ENCODE data around the gene NSL1. TPM values are rescaled to one million over a fixed set of nuclear protein-coding genes. Genes with fewer than 3 reads are reported as not detected.
"Not testable (repeated sequence)": the region's sequence is repeated elsewhere in the genome, so short reads cannot be mapped to it uniquely, and the experiment has no call there.

NSL1 gene
- polyA plus RNA-seq, 4 donors = 46.4 to 49.8 (median 47.8) TPM

DNA sequence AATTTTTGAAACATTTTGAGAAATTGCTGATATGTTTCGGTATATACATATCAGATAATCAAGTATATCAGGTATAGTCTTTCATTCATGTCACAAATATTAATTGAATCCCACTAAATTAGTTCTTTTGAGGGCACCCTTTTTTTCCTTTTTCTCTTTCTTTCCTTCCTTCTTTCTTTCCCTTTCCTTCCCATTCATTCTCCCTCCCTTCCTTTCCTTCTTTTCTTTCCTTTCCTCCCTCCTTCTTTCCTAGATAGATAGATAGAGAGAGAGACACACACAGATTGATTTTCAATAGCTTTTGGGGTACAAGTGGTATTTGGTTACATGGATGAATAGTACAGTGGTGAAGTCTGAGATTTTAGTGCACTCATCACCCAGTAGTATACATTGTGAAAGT is 5.7 kb downstream of the NSL1 start:
- no peak for DNase-seq (ENCODE audit: low read depth in 4 of 4, low spot score in 3 of 4)

DNA sequence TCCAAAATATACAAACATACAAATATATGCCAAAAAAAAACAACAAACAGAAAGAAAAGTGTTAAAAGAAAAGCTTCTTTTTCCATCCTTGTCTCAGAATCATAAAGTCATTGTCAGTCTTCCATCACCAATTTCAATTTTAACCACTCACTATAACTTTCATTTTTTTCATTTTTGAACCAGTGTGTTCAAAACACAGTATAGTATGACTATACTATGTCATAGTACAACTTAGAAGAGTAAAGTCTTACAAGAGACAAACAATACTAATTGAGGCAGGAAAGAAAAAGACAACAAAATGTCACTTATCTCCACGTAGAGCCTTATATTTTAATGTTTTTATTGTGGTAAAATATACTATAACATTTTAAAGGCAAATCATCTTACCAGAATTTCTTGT is 7.6 kb downstream of the NSL1 start:
- no peak for DNase-seq (ENCODE audit: low read depth in 4 of 4, low spot score in 3 of 4)

DNA sequence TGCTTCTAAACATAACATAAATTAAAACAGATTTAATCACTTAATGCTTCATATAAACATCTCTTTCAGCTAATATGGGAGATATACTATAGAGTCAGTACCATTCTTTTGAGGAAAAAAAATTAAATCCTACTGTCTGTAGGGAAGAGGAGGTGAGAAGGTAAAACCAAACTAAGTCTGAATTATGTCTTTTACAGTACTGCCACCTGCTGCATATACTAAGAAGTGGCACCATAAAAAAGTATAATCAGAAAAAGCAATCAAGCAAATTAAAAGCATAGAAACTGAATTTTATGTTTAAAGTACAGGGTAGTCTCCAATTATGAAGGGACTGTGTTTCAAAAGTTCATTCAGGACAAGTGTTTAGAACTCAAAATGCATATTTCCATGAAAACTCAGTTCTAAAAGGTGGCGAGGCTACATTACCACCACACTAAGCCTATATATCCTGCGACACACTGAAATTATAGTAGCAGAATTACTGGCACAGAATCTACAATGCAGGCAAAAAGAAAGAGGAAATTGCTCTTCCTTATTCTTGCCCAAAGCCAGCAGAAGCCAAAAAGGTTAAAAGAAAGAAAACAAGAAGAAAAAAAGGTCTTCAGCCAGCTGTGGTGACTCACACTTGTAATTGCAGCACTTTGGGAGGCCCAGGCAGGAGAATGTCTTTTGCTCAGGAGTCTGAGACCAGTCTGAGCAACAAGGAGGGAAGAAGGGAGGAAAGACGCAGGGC is 9.0 kb downstream of the NSL1 start:
- peak in 1 of 4 donors; percentile 8 for DNase-seq (ENCODE audit: low read depth in 4 of 4, low spot score in 3 of 4)

DNA sequence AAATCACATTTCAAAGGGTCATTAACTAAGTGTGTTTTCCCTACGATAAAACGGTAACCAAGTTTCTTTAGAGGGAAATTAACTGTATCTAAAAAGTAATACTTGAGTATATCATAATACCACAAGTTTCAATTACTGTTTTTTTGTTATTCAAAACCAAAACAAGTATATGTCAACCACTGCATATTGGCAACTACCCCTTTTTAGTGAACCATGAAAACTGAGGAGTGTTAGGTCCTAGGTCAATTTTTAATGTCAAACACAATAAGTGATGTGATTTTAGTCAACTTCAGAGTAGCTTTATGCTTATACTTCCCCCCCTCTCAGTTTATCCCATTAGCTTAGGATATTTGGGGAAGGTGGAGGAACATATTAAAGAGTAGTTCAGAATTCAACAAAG is 10.4 kb downstream of the NSL1 start:
- no peak for DNase-seq (ENCODE audit: low read depth in 4 of 4, low spot score in 3 of 4)

DNA sequence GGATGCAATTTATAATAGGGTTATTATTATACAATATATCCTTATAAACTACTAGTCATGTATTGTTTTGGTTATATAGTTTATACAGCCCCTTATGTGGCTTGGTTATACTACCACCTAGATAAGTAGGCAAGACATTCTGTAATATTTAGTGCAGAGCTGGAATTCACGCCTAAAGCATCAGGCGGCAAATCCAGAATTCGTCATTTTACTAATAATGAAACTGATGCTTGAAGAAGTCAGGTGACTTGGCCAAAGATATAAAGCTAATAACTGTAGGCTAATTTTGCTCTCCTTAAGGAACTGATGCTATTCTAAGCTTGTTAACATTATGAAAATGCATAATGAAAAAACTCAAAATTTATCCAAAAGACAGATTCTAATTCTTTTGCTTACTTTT is 10.8 kb downstream of the NSL1 start:
- no peak for DNase-seq (ENCODE audit: low read depth in 4 of 4, low spot score in 3 of 4)

DNA sequence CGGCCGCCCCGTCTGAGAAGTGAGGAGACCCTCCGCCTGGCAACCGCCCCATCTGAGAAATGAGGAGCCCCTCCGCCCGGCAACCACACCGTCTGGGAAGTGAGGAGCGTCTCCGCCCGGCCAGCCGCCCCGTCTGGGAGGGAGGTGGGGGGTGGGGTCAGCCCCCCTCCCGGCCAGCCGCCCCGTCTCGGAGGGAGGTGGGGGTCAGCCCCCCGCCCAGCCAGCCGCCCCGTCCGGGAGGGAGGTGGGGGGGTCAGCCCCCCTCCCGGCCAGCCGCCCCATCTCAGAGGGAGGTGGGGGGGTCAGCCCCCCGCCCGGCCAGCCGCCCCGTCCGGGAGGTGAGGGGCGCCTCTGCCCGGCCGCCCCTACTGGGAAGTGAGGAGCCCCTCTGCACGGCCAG is 12.5 kb downstream of the NSL1 start:
- DNase-seq (ENCODE audit: low read depth in 4 of 4, low spot score in 3 of 4) = not testable (repeated sequence)

DNA sequence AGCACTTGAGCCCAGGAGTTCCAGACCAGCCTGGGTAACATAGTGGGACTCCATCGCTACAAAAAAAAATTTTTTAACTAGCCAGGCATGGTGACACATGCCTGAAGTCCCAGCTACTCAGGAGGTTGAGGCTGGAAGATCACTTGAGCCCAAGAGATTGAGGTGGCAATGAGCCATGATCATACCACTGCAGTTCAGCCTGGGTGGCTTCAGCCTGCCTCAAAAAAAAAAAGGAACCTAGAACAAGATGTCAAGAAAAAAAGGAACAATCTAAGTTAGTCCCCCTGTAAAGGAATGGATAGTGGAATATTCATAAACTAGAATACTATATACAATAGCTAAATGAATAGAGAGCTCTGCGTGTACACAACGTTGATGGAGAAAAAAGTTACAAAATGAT is 14.4 kb downstream of the NSL1 start:
- no peak for DNase-seq (ENCODE audit: low read depth in 4 of 4, low spot score in 3 of 4)

DNA sequence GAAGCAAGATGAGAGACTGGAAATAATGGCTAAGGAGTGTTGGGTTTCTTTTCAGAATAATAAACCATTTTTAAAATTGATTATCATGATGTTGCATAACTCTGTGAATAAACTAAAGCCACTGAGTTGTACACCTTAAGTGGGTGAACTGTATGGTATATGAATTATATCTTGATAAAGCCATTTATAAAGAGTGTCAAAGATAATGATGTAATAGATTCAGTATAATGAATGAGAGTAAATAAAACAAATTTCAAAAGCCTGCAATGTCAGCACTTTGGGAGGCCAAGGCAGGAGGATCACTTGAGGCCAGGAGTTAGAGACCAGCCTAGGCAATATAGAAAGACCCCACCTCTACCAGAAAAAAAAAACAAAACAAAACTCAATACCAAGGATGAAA is 16.3 kb downstream of the NSL1 start:
- no peak for DNase-seq (ENCODE audit: low read depth in 4 of 4, low spot score in 3 of 4)

DNA sequence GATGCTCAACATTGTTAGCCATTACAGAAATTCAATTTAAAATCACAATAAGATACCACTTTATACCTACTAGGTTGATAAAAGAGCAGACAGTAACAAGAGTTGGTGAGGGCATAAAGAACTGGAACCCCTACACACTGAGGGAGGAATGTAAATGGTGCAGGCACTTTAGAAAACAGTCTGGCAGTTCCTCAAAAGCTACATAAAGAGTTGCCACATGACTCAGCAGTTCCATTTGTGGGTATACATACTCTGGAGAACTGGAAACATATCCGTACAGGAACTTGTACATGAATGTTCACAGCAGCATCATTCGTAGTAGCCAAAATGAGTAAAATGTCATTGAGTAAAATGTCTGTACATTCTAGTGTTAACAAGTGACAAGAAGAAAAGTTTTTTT is 17.0 kb downstream of the NSL1 start:
- no peak for DNase-seq (ENCODE audit: low read depth in 4 of 4, low spot score in 3 of 4)

DNA sequence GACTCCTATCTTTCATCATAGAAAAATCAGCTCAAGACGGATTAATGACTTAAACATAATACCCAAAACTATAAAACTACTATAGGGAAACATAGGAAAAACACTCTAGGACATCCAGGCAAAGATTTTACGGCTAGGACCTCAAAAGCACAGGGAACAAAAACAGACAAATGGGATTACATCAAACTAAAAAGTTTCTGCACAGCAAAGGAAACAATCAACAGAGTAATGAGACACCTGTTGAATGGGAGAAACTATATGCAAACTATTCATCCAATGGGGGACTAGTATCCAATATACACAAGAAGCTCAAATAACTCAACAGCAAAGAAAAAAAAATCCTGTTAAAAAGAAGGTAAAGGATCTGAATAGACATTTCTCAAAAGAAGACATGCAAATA is 18.6 kb downstream of the NSL1 start:
- no peak for DNase-seq (ENCODE audit: low read depth in 4 of 4, low spot score in 3 of 4)

DNA sequence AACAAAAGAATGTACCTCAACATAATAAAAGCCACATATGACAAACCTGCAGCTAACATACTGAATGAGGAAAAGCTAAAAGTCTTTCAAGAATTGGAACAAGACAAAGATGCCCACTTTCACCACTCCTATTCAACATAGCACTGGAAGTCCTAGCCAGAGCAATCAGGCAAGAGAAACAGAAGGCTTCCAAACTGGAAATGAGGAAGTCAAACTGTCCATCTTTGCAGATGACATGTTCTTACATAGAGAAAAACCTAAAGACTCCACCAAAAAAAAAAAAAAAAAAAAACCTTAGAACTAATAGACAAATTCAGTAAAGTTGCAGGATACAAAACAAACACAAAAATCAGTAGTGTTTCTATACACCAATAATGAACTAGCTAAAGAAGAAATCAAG is 20.2 kb downstream of the NSL1 start:
- DNase-seq (ENCODE audit: low read depth in 4 of 4, low spot score in 3 of 4) = no peak

DNA sequence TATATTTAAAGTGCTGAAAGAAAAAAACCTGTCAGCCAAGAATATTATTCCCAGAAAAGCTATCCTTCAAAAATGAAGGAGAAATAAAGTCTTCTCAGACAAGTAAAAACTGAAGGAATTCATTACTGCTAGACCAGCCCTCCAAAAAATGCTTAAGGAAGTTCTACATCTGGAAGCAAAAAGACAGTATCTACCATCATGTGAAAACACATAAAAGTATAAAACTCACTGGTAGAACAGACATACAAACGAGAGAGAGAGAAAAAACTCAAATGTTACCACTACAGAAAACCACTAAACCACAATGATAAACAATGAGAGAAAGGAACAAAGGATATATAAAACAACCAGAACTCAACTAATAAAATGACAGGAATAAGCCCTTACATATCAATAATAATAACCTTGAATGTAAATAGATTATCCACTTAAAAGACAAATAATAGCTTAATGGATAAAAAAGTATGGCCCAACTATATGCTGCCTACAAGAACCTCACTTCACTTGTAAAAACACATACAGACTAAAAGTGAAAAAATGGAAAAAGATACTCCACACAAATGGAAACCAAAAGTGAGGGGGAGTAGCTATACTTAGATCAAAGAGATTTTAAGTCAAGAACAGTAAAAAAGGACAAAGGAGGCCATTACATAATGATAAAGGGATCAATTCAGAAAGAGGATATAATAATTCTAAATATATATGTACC is 22.0 kb downstream of the NSL1 start:
- no peak for DNase-seq (ENCODE audit: low read depth in 4 of 4, low spot score in 3 of 4)

DNA sequence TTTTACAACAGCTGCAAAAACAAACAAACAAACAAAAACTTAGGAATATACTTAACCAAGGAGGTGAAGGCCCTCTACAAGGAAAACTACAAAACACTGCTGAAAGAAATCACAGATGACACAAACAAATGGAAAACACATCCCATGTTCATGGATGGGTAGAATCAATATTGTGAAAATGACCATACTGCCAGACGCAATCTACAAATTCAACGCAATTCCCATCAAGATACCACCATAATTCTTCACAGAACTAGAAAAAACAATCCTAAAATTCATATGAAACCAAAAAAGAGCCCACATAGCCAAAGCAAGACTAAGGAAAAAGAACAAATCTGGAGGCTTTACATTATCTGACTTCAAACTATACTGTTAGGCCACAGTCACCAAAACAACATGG is 24.8 kb downstream of the NSL1 start:
- DNase-seq (ENCODE audit: low read depth in 4 of 4, low spot score in 3 of 4) = not testable (repeated sequence)

DNA sequence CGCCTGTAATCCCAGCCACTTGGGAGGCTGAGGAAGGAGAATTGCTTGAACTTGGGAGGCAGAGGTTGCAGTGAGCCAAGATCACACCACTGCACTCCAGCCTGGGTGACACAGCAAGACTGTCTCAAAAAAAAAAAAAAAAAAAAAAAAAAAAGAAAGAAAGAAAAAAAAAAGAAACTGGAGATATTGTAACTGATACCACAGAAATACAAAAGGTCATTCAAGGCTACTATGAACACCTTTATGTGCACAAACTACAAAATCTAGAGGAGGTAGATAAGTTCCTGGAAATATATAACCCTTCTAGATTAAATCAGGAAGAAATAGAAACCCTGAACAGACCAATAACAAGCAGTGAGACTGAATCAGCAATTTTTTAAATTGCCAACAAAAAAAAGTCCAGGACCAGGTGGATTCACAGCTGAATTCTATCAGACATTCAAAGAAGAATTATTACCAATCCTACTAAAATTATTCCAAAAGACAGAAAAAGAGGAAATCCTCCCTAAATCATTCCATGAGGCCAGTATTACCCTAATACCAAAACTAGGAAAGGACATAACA is 26.8 kb downstream of the NSL1 start:
- DNase-seq (ENCODE audit: low read depth in 4 of 4, low spot score in 3 of 4) = not testable (repeated sequence)

DNA sequence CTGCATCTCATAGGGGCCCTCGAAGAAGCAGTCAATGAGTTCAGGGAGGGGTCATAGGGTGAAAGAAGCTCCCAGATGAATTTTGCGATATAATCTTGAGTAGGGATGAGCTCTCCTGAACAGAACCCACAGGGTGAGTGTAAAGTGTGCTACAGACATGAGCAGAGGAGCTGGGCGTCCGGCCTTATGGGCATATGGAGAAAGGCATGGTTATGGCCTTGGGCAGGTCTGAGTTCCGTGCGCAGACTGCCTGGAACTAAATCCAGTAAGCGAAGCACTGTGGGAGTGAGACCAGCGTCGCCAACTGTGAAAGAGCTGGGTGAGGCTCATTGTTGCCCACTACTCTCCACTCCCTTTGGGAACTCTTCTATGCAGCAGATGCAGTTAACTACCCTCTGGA is 28.7 kb downstream of the NSL1 start:
- no peak for DNase-seq (ENCODE audit: low read depth in 4 of 4, low spot score in 3 of 4)

DNA sequence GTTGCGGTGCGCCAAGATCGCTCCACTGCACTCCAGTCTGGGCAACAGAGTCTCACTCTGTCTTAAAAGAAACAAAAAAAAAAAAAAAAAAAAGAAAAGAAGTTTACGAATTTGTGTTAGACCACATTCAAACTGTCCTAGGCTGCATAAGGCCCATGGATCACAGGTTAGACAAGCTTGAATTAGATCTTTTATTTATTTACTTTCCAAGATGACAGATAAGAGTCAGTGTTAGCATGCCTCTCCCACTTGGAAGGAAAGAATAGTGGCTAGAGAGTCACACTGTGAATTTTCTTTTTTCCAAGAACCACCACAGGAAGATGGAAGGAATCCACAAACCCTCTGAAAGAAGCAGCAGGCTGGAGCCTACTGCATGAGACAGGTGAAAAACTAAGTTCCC is 29.3 kb downstream of the NSL1 start:
- no peak for DNase-seq (ENCODE audit: low read depth in 4 of 4, low spot score in 3 of 4)

DNA sequence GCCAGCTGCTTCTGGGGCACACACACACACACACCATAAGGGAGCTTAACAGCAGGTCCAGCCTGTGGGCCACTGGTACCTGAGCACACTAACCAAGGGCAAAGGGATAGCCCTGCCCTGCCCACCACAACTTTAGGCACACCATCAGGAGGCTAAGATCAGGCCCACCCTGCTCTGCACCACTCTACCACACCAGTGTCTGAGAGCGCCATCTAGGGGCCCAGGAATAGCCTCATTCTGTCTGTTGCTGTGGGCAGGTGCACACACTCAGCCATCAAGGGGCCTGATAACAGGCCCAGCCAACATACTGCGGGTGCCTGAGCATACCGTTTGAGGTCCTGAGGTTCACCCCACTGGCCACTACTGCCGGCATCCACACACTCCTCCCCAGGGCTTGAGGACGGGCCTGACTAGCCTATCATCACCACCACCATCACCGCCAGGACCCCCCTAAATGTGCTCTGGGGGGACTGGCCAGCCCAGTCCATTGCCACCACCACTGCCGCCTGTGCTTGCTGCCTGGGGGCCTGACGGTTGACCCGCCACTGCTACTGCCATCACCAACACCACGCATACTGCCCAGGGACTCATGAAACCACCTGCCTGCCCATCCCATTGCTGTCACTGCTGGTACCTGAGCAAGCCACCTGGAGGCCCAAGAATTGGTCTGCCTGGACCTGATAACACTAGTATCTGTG is 31.3 kb downstream of the NSL1 start:
- DNase-seq (ENCODE audit: low read depth in 4 of 4, low spot score in 3 of 4) = no peak

DNA sequence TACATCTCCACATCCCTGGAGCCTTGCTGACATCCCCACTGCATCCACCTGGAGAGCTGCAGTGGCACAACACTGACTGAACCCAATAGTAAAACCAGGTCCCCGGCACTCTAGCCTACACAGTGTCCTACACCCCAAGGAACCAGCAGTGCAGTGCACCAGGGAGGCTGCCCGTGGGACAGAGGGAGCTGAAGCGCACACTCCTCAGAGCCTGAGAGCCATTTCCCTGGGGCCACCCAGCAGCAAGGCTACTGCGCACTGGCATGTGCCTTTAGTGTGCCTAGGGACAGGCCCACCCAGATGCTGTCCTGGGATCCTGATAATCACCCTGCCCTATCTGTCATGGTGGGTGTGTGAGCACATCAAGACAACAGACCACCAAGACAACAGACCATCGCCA is 31.9 kb downstream of the NSL1 start:
- no peak for DNase-seq (ENCODE audit: low read depth in 4 of 4, low spot score in 3 of 4)

DNA sequence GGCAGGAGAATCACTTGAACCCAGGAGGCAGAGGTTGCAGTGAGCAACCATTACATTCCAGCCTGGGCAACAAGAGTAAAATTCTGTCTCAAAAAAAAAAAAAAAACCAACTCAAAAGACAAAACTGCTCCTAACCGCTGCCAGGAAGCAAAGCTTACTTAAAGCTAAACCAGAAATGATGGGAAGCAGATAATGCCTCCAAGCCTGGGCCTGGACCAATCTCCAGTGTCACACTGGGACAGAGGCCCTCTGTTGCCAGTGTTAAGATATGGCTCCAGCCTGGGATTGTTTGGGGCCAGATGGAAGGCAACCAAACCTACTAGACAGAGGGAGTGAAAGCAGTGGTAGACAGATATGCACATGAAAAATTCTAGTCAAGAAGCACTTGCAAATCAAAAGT is 36.9 kb downstream of the NSL1 start:
- no peak for DNase-seq (ENCODE audit: low read depth in 4 of 4, low spot score in 3 of 4)

DNA sequence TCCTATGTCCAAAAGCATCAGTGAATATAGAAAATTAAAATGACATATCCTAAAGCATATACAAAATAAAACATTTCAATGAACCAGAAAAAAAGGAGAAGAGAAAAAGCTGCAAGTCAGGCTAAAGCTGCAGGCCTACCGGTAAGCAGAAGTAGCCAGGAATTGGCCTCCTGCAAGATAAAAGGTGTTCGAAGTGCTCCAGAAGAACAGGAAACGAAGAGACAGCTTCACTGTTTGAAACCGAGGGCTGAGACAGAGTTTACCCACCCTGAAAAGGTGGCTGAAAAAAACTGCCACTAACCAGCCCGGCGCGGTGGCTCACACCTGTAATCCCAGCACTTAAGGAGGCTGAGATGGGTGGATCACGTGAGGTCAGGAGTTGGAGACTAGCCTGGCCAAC is 37.4 kb downstream of the NSL1 start:
- no peak for DNase-seq (ENCODE audit: low read depth in 4 of 4, low spot score in 3 of 4)

DNA sequence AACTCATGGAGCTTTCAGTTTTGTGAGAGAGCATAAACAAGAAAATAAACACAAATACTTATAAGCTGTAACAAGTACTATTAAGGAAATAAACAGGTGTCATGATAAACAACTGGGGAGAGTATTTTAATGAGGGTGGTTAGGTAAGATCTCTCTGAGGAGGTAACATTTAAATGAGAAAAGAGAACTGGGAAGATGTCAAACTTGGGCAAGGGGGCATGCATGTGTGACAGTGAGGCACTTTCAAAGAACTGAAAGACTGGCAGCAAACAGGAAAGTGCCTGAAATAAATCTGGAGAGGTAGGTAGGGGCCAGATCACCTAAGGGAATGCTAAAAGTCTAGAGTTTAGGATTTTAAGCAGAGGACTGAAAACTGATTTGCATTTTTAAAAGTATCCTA is 37.8 kb downstream of the NSL1 start:
- no peak for DNase-seq (ENCODE audit: low read depth in 4 of 4, low spot score in 3 of 4)

Data from right renal pelvis (tissue), 4 donors.